Adrenal gland (tissue), 5 donors: ENCODE results near the gene ATAD3B.

ENCODE experiments used
- POLR2A ChIP-seq, 2 donors: fragments of 450-650 bp; IDR thresholded peaks; one replicate each; pipeline ENCODE4 v1.6.1; 2017; ENCODE audit warnings: antibody characterized with exemption in 2 of 2, mild to moderate bottlenecking in 2 of 2, moderate library complexity in 1 of 2
- TF ChIP-seq, protein P1 (sequence below), 6 experiments: fragments of 450-650 bp in 4 of 6; fragments of 200-600 bp in 2 of 6; sonication (generic) in 1 of 6; IDR thresholded peaks; 1 replicate in 5 of 6; 2 replicates in 1 of 6; pipeline versions ENCODE4 v1.5.1 to v1.8.0; 2016 to 2021; ENCODE audit warnings: antibody characterized with exemption in 6 of 6, mild to moderate bottlenecking in 2 of 6, moderate library complexity in 1 of 6
- donor health status: DM: no; HTN: no; CAD: no.

DNA sequence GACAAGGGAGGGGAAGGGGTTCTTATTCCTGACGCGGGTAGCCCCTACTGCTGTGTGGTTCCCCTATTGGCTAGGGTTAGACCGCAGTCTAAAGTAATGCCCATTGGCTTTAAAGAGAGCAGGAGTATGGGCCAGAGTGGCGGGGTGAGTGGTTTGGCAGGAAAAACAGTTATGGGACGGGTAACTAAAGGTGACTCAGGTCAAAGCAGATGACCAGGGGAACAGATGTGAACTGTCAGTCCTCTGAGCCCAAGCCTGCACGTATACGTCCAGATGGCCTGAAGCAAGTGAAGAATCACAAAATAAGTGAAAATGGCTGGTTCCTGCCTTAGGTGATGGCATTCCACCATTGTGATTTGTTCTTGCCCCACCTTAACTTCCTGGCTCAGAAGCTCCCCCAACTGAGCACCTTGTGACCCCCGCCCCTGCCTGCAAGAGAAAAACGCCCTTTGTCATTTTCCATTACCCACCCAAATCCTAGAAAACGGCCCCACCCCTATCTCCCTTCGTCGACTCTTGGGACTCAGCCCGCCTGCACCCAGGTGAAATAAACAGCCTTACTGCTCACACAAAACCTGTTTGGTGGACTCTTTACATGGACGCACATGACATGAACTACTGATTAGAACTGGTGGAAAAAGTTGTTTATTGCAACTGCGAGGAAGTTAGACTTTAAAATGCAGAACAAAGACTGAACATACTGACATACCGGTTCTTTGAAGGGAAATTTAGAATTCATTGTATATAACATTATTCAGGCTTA lies 758 bp upstream of the ATAD3B start:
- TF ChIP-seq, protein P1, sequence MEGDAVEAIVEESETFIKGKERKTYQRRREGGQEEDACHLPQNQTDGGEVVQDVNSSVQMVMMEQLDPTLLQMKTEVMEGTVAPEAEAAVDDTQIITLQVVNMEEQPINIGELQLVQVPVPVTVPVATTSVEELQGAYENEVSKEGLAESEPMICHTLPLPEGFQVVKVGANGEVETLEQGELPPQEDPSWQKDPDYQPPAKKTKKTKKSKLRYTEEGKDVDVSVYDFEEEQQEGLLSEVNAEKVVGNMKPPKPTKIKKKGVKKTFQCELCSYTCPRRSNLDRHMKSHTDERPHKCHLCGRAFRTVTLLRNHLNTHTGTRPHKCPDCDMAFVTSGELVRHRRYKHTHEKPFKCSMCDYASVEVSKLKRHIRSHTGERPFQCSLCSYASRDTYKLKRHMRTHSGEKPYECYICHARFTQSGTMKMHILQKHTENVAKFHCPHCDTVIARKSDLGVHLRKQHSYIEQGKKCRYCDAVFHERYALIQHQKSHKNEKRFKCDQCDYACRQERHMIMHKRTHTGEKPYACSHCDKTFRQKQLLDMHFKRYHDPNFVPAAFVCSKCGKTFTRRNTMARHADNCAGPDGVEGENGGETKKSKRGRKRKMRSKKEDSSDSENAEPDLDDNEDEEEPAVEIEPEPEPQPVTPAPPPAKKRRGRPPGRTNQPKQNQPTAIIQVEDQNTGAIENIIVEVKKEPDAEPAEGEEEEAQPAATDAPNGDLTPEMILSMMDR (IDR thresholded peaks at IDR 0.05): no peak
- no peak for TF ChIP-seq POLR2A (IDR thresholded peaks at IDR 0.05)
